ENCODE data around the gene PLBD1.

- TF ChIP-seq CTCF (IDR thresholded peaks at IDR 0.05) = no peak
- no peak for TF ChIP-seq POLR2AphosphoS5 (IDR thresholded peaks at IDR 0.05)
- no peak for TF ChIP-seq POLR2A (IDR thresholded peaks at IDR 0.05)
Observed at GRCh38 chr12:14471497-14471896, 96.2 kb downstream of the PLBD1 start.
